GM23338 (cell line): ENCODE results near the gene GGPS1. TPM values are rescaled to one million over a fixed set of nuclear protein-coding genes. Genes with fewer than 3 reads are reported as not detected.
A peak's percentile ranks its signal among the peaks of the same experiment; 100 is the strongest.

ENCODE experiments used
- ATAC-seq: fragments of 200-7000 bp; cut with Tn5 transposase; 3 replicates; pipeline ENCODE4 v1.9.1; 2020
- DNase-seq: peaks from one replicate; pipeline ENCODE4 v3.0.0-alpha.2; 2015; ENCODE audit warnings: low spot score
- H2AFZ ChIP-seq: fragments of 200-600 bp; sonication (generic); 2 replicates; pipeline ENCODE4 v1.8.0; 2016; ENCODE audit warnings: antibody characterized with exemption, mild to moderate bottlenecking, moderate library complexity
- H3F3A ChIP-seq: fragments of 200-600 bp; sonication (generic); replicated peaks from 2 replicates; pipeline ENCODE4 v1.8.0; 2017; ENCODE audit warnings: antibody characterized with exemption, mixed run types, low read depth
- H3K27ac ChIP-seq: fragments of 200-600 bp; sonication (generic); 2 replicates; pipeline ENCODE4 v1.6.1; 2016; ENCODE audit warnings: low read depth
- H3K27me3 ChIP-seq: fragments of 200-600 bp; sonication (generic); 2 replicates; pipeline ENCODE4 v1.8.0; 2016; ENCODE audit warnings: mild to moderate bottlenecking, mixed run types, moderate library complexity; ENCODE audit not compliant: insufficient read depth
- H3K36me3 ChIP-seq: fragments of 200-600 bp; sonication (generic); 2 replicates; pipeline ENCODE4 v1.8.0; 2016; ENCODE audit warnings: mild to moderate bottlenecking; ENCODE audit not compliant: insufficient read depth
- H3K4me1 ChIP-seq: fragments of 200-600 bp; sonication (generic); 2 replicates; pipeline ENCODE4 v1.8.0; 2016; ENCODE audit warnings: mild to moderate bottlenecking, moderate library complexity; ENCODE audit not compliant: insufficient read depth
- H3K4me2 ChIP-seq: fragments of 200-600 bp; sonication (generic); 2 replicates; pipeline ENCODE4 v1.7.1; 2017; ENCODE audit warnings: mixed run types
- H3K4me3 ChIP-seq: fragments of 200-600 bp; sonication (generic); 2 replicates; pipeline ENCODE4 v1.6.1; 2016; ENCODE audit warnings: mixed run types
- H3K79me2 ChIP-seq: fragments of 200-600 bp; sonication (generic); replicated peaks from 2 replicates; pipeline ENCODE4 v1.8.0; 2017; ENCODE audit warnings: mild to moderate bottlenecking; ENCODE audit not compliant: insufficient read depth
- H3K9me2 ChIP-seq: fragments of 200-600 bp; sonication (generic); 2 replicates; pipeline ENCODE4 v1.8.0; 2017; ENCODE audit not compliant: insufficient read depth
- H4K20me1 ChIP-seq: fragments of 200-600 bp; sonication (generic); replicated peaks from 2 replicates; pipeline ENCODE4 v1.8.0; 2017; ENCODE audit warnings: mild to moderate bottlenecking; ENCODE audit not compliant: insufficient read depth
- H3K27ac Mint-ChIP-seq: 2 replicates; pipeline ENCODE4 v1.8.0; 2020; ENCODE audit warnings: inconsistent platforms, mild to moderate bottlenecking, moderate library complexity, mixed read lengths
- H3K27me3 Mint-ChIP-seq: 3 replicates; pipeline ENCODE4 v1.8.0; 2022; ENCODE audit warnings: low read depth, mild to moderate bottlenecking, moderate library complexity, mixed read lengths, inconsistent platforms; ENCODE audit not compliant: insufficient read depth, poor library complexity
- H3K36me3 Mint-ChIP-seq: 3 replicates; pipeline ENCODE4 v1.8.0; 2021; ENCODE audit warnings: low read depth, mild to moderate bottlenecking, inconsistent platforms, moderate library complexity, mixed read lengths
- H3K4me1 Mint-ChIP-seq: 3 replicates; pipeline ENCODE4 v1.8.0; 2020; ENCODE audit warnings: mild to moderate bottlenecking, inconsistent platforms, mixed read lengths
- H3K4me3 Mint-ChIP-seq: 3 replicates; pipeline ENCODE4 v1.8.0; 2021; ENCODE audit warnings: moderate library complexity, mild to moderate bottlenecking, inconsistent platforms, mixed read lengths
- H3K9me3 Mint-ChIP-seq: 3 replicates; pipeline ENCODE4 v1.8.0; 2020; ENCODE audit warnings: moderate library complexity, mild to moderate bottlenecking, inconsistent platforms, mixed read lengths
- CREB1 ChIP-seq: fragments of 250-450 bp; sonication (Bioruptor Pico); IDR thresholded peaks from 2 replicates; pipeline ENCODE4 v1.5.0; 2020; ENCODE audit warnings: low read depth, mild to moderate bottlenecking, moderate library complexity
- CTCF ChIP-seq, 2 experiments: fragments of 200-600 bp in 1 of 2; sonication (generic) in 1 of 2; conservative IDR thresholded peaks; 2 replicates each; pipeline versions ENCODE4 v1.5.1 to v1.6.1; 2016 to 2017; ENCODE audit warnings: antibody characterized with exemption in 2 of 2, low read depth in 2 of 2, mild to moderate bottlenecking in 2 of 2, moderate library complexity in 1 of 2
- ETS1 ChIP-seq: IDR thresholded peaks from 2 replicates; pipeline ENCODE4 v1.6.1; 2016; ENCODE audit warnings: antibody characterized with exemption
- EZH2 ChIP-seq: fragments of 200-600 bp; sonication (generic); IDR thresholded peaks from one replicate; pipeline ENCODE4 v1.8.0; 2017; ENCODE audit warnings: antibody characterized with exemption, mild to moderate bottlenecking, low read depth; ENCODE audit not compliant: unreplicated experiment
- EZH2phosphoT487 ChIP-seq: fragments of 200-600 bp; sonication (generic); IDR thresholded peaks from one replicate; pipeline ENCODE4 v1.8.1; 2018; ENCODE audit warnings: antibody characterized with exemption; ENCODE audit not compliant: unreplicated experiment
- JUNB ChIP-seq: IDR thresholded peaks from one replicate; pipeline ENCODE4 v1.6.1; 2016; ENCODE audit warnings: antibody characterized with exemption; ENCODE audit not compliant: unreplicated experiment
- POLR2AphosphoS5 ChIP-seq: IDR thresholded peaks from 2 replicates; pipeline ENCODE4 v1.6.1; 2016; ENCODE audit warnings: antibody characterized with exemption, low read depth
- REST ChIP-seq: IDR thresholded peaks from one replicate; pipeline ENCODE4 v1.6.1; 2018; ENCODE audit warnings: antibody characterized with exemption; ENCODE audit not compliant: unreplicated experiment
- STAT1 ChIP-seq: IDR thresholded peaks from one replicate; pipeline ENCODE4 v1.6.1; 2016; ENCODE audit warnings: antibody characterized with exemption; ENCODE audit not compliant: unreplicated experiment
- ZNF331 ChIP-seq: fragments of 250-450 bp; sonication (Bioruptor Pico); IDR thresholded peaks from 2 replicates; pipeline ENCODE4 v1.5.0; 2020; ENCODE audit warnings: low read depth, mild to moderate bottlenecking, moderate library complexity
- polyA plus RNA-seq: library from polyadenylated mRNA; unstranded; fragments of >200 nt; fragmentation: Nextera tagmentation; extraction: Ambion mirVana; gene quantifications from 2 replicates; pipeline ENCODE4 v1.2.1, GENCODE V29; 2016
- total RNA-seq: library from RNA; depleted of rRNA; stranded (reverse); fragments of >200 nt; shearing (Covaris generic); gene quantifications from 2 replicates; pipeline ENCODE4 v1.2.3, GENCODE V29; 2014

GGPS1 gene
- total and polyA plus RNA-seq, 2 experiments from 2014 or later, result 33.9 to 56.8 TPM

GRCh38 chr1:235330918-235331285 lies 2.5 kb downstream of the GGPS1 start:
- TF ChIP-seq JUNB (no peak), REST (no peak)
- H3K27ac ChIP-seq, result no peak overlapping the region

GRCh38 chr1:235331401-235331800 lies 3.0 kb downstream of the GGPS1 start:
- no peak overlapping the region for H2AFZ ChIP-seq
- peaks cover 4% of the 10 kb centered on the region for H3K27me3 Mint-ChIP-seq
- H3K4me3 ChIP-seq, result peak overlapping the region; percentile 75
- DNase-seq (no peak), ATAC-seq (no peak)
- no peaks in the 10 kb centered on the region for H3K27me3 ChIP-seq
- H3K4me2 ChIP-seq, result peak overlapping the region; percentile 52
- peaks cover 17% of the 10 kb centered on the region for H4K20me1 ChIP-seq
- H3K4me1 Mint-ChIP-seq, result peaks cover 8% of the 10 kb centered on the region
- H3K9me2 ChIP-seq, result no peaks in the 10 kb centered on the region
- H3K4me3 Mint-ChIP-seq, result no peak overlapping the region
- peaks cover 11% of the 10 kb centered on the region for H3K36me3 Mint-ChIP-seq
- H3K4me1 ChIP-seq, result peaks cover 8% of the 10 kb centered on the region; the same call in 1 of the 2 replicates
- peaks cover 85% of the 10 kb centered on the region for H3K79me2 ChIP-seq
- no peaks in the 10 kb centered on the region; the same call in 2 of the 3 replicates for H3K9me3 Mint-ChIP-seq
- TF ChIP-seq STAT1 (no peak), EZH2phosphoT487 (no peak), EZH2 (no peak), CREB1 (CRISPR knock-in tag) (no peak), POLR2AphosphoS5 (no peak), ZNF331 (CRISPR knock-in tag) (no peak), CTCF (conservative IDR thresholded peaks at IDR 0.05; ENCODE audit: low read depth in 2 of 2) (no peak), ETS1 (no peak)
- H3K27ac Mint-ChIP-seq, result no peak overlapping the region
- H3K36me3 ChIP-seq, result peaks cover 11% of the 10 kb centered on the region
- no peak overlapping the region for H3K27ac ChIP-seq
- H3F3A ChIP-seq, result peaks cover 6% of the 10 kb centered on the region; the same call in 1 of the 2 replicates

More at GRCh38 chr1:235330918-235331285, 2.5 kb downstream of the GGPS1 start:
- no peak overlapping the region for H3K27ac Mint-ChIP-seq
- peaks cover 4% of the 10 kb centered on the region for H3K27me3 Mint-ChIP-seq
- H3K36me3 Mint-ChIP-seq, result peaks cover 11% of the 10 kb centered on the region
- H3K4me3 Mint-ChIP-seq, result no peak overlapping the region
- DNase-seq (no peak), ATAC-seq (no peak)
- H3K4me1 Mint-ChIP-seq, result peaks cover 12% of the 10 kb centered on the region
- Histone ChIP-seq H2AFZ (no peak overlapping the region), H4K20me1 (peaks cover 22% of the 10 kb centered on the region), H3K4me2 (peak overlapping the region; percentile 52), H3K27me3 (no peaks in the 10 kb centered on the region), H3K4me3 (peak overlapping the region; percentile 75), H3K9me2 (no peaks in the 10 kb centered on the region), H3K79me2 (peaks cover 88% of the 10 kb centered on the region), H3K36me3 (peaks cover 8% of the 10 kb centered on the region), H3F3A (peaks cover 6% of the 10 kb centered on the region; the same call in 1 of the 2 replicates), H3K4me1 (peaks cover 13% of the 10 kb centered on the region)
- no peaks in the 10 kb centered on the region; the same call in 2 of the 3 replicates for H3K9me3 Mint-ChIP-seq
